HepG2 (cell line): ENCODE measurements around the gene PPM1H. TPM values are rescaled to one million over a fixed set of nuclear protein-coding genes. Genes with fewer than 3 reads are reported as not detected.

Experiments
- CBX1 ChIP-seq: IDR thresholded peaks from one replicate; pipeline ENCODE4 v1.6.1; 2016; ENCODE audit warnings: antibody characterized with exemption, low read depth
- CCAR2 ChIP-seq: fragments of 200-400 bp; formaldehyde crosslinking; optimal IDR thresholded peaks from 2 replicates; pipeline ENCODE3; 2018; ENCODE audit warnings: low read depth, mild to moderate bottlenecking, low read length, moderate library complexity
- ETV5 ChIP-seq: IDR thresholded peaks from 2 replicates; pipeline ENCODE4 v1.6.1; 2018; ENCODE audit warnings: missing biosample characterization, missing genetic modification reagents, inconsistent platforms, borderline replicate concordance
- HIVEP1 ChIP-seq: sonication (generic); formaldehyde crosslinking; IDR thresholded peaks from 2 replicates; pipeline ENCODE4 v1.4.0; 2020; ENCODE audit warnings: mild to moderate bottlenecking, missing genetic modification reagents
- HNRNPL ChIP-seq: fragments of 200-400 bp; formaldehyde crosslinking; IDR thresholded peaks from 2 replicates; pipeline ENCODE4 v1.6.1; 2017; ENCODE audit warnings: mild to moderate bottlenecking, low read depth, low read length
- MBD4 ChIP-seq: IDR thresholded peaks from 2 replicates; pipeline ENCODE4 v1.6.1; 2012; ENCODE audit warnings: low read length, inconsistent platforms, borderline replicate concordance
- POLR2AphosphoS5 ChIP-seq: IDR thresholded peaks from 2 replicates; pipeline ENCODE4 v1.6.1; 2012; ENCODE audit warnings: low read depth, low read length
- PRDM4 ChIP-seq: sonication (generic); formaldehyde crosslinking; IDR thresholded peaks from 2 replicates; pipeline ENCODE4 v1.9.0; 2021; ENCODE audit warnings: missing genetic modification reagents, borderline replicate concordance
- SPEN ChIP-seq: sonication (generic); formaldehyde crosslinking; IDR thresholded peaks from 2 replicates; pipeline ENCODE4 v1.5.1; 2020; ENCODE audit warnings: low read depth, mild to moderate bottlenecking, missing genetic modification reagents
- STAG1 ChIP-seq: sonication (generic); formaldehyde crosslinking; IDR thresholded peaks from 2 replicates; pipeline ENCODE4 v1.4.0; 2020; ENCODE audit warnings: missing genetic modification reagents
- TCF12 ChIP-seq, 2 experiments: fragments of 450-650 bp in 1 of 2; sonication (generic) in 1 of 2; formaldehyde crosslinking in 1 of 2; IDR thresholded peaks; 2 replicates each; pipeline versions ENCODE4 v1.6.1 to v1.8.0; 2017 to 2022; ENCODE audit warnings: antibody characterized with exemption in 1 of 2, mild to moderate bottlenecking in 1 of 2, missing genetic modification reagents in 1 of 2, moderate library complexity in 1 of 2
- U2AF2 ChIP-seq: fragments of 200-400 bp; formaldehyde crosslinking; IDR thresholded peaks from 2 replicates; pipeline ENCODE4 v1.6.1; 2017; ENCODE audit warnings: low read depth, mild to moderate bottlenecking, low read length
- ZFP37 ChIP-seq: sonication (generic); formaldehyde crosslinking; IDR thresholded peaks from 2 replicates; pipeline ENCODE4 v1.4.0; 2020; ENCODE audit warnings: missing genetic modification reagents, borderline replicate concordance
- ZNF530 ChIP-seq: sonication (generic); formaldehyde crosslinking; IDR thresholded peaks from 2 replicates; pipeline ENCODE4 v1.5.0; 2020; ENCODE audit warnings: low read depth, mild to moderate bottlenecking, missing genetic modification reagents
- ZNF550 ChIP-seq: sonication (generic); formaldehyde crosslinking; IDR thresholded peaks from 2 replicates; pipeline ENCODE4 v1.4.0; 2020; ENCODE audit warnings: mild to moderate bottlenecking, missing genetic modification reagents, borderline replicate concordance
- ZNF558 ChIP-seq: sonication (generic); formaldehyde crosslinking; IDR thresholded peaks from 2 replicates; pipeline ENCODE4 v1.9.0; 2022; ENCODE audit warnings: mild to moderate bottlenecking, missing genetic modification reagents, borderline replicate concordance
- ZNF619 ChIP-seq: sonication (generic); formaldehyde crosslinking; IDR thresholded peaks from 2 replicates; pipeline ENCODE4 v1.4.0; 2020; ENCODE audit warnings: mild to moderate bottlenecking, missing genetic modification reagents
- ZNF724P ChIP-seq: sonication (generic); formaldehyde crosslinking; IDR thresholded peaks from 2 replicates; pipeline ENCODE4 v1.8.0; 2022; ENCODE audit warnings: missing genetic modification reagents, borderline replicate concordance
- ZNF749 ChIP-seq: sonication (generic); formaldehyde crosslinking; IDR thresholded peaks from 2 replicates; pipeline ENCODE4 v1.8.0; 2022; ENCODE audit warnings: mild to moderate bottlenecking, missing genetic modification reagents, moderate library complexity, borderline replicate concordance
- ZSCAN9 ChIP-seq: IDR thresholded peaks from 2 replicates; pipeline ENCODE4 v1.6.1; 2016; ENCODE audit warnings: borderline replicate concordance
- polyA plus RNA-seq, 8 experiments: library from polyadenylated mRNA; depleted of rRNA in 3 of 8; stranded (reverse) in 7 of 8; unstranded in 1 of 8; fragments of >200 nt; fragmentation: Illumina TruSeq in 4 of 8; extraction: Trizol in 4 of 8; gene quantifications; 2 replicates each; pipeline versions ENCODE4 v1.2.1 to v1.2.3, GENCODE V29; 2011 to 2016; ENCODE audit warnings: low read depth in 4 of 8, missing spikeins in 1 of 8, mixed read lengths in 1 of 8; ENCODE audit not compliant: insufficient read depth in 1 of 8
- total RNA-seq, 5 experiments: library from RNA; depleted of rRNA; stranded (reverse); fragments of >200 nt; fragmentation: Illumina TruSeq; extraction: Trizol; gene quantifications; 2 replicates each; pipeline ENCODE4 v1.2.3, GENCODE V29; 2016; ENCODE audit warnings: low read depth in 1 of 5
- TF ChIP-seq, protein P1 (sequence below): fragments of 450-650 bp; IDR thresholded peaks from 2 replicates; pipeline ENCODE4 v1.6.1; 2017; ENCODE audit warnings: mild to moderate bottlenecking
- TF ChIP-seq, protein P2 (sequence below): sonication (generic); formaldehyde crosslinking; IDR thresholded peaks from 2 replicates; pipeline ENCODE4 v1.4.0; 2020; ENCODE audit warnings: missing genetic modification reagents, low read depth, mild to moderate bottlenecking, borderline replicate concordance
- TF ChIP-seq, protein P3 (sequence below): sonication (generic); formaldehyde crosslinking; IDR thresholded peaks from 2 replicates; pipeline ENCODE4 v1.4.0; 2020; ENCODE audit warnings: mild to moderate bottlenecking, missing genetic modification reagents

The PPM1H gene
- total and polyA plus RNA-seq, 2 of the 13 experiments (the other 11 are each of a cell fraction or from before 2014, with no cell fraction given): 29.1 to 38.1 TPM

- TF ChIP-seq, protein P1, sequence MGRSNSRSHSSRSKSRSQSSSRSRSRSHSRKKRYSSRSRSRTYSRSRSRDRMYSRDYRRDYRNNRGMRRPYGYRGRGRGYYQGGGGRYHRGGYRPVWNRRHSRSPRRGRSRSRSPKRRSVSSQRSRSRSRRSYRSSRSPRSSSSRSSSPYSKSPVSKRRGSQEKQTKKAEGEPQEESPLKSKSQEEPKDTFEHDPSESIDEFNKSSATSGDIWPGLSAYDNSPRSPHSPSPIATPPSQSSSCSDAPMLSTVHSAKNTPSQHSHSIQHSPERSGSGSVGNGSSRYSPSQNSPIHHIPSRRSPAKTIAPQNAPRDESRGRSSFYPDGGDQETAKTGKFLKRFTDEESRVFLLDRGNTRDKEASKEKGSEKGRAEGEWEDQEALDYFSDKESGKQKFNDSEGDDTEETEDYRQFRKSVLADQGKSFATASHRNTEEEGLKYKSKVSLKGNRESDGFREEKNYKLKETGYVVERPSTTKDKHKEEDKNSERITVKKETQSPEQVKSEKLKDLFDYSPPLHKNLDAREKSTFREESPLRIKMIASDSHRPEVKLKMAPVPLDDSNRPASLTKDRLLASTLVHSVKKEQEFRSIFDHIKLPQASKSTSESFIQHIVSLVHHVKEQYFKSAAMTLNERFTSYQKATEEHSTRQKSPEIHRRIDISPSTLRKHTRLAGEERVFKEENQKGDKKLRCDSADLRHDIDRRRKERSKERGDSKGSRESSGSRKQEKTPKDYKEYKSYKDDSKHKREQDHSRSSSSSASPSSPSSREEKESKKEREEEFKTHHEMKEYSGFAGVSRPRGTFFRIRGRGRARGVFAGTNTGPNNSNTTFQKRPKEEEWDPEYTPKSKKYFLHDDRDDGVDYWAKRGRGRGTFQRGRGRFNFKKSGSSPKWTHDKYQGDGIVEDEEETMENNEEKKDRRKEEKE: no peak
- TF ChIP-seq TCF12 (IDR thresholded peaks at IDR 0.05) (no peak), TCF12 (CRISPR knock-in tag; IDR thresholded peaks at IDR 0.05) (no peak; the same call in none of the 2 replicates), ZFP37 (CRISPR knock-in tag) (no peak; the same call in 1 of the 2 replicates), ZNF619 (peak; percentile 92; the same call in 1 of the 2 replicates), U2AF2 (no peak), ZNF724P (CRISPR knock-in tag) (no peak; the same call in 1 of the 2 replicates), STAG1 (CRISPR knock-in tag) (peak; percentile 84), ZNF749 (CRISPR knock-in tag) (0 out of 2 replicates have a peak, but pooled peaks have one; percentile 19), POLR2AphosphoS5 (peak; percentile 72), PRDM4 (CRISPR knock-in tag) (no peak), ETV5 (CRISPR knock-in tag) (peak; percentile 70; the same call in 1 of the 2 replicates), SPEN (CRISPR knock-in tag) (peak; percentile 84), HNRNPL (no peak), HIVEP1 (CRISPR knock-in tag) (peak; percentile 48; the same call in 1 of the 2 replicates), ZSCAN9 (CRISPR knock-in tag) (peak; percentile 90; the same call in 1 of the 2 replicates), CCAR2 (no peak), ZNF550 (CRISPR knock-in tag) (no peak), CBX1 (peak; percentile 97), ZNF530 (no peak), ZNF558 (no peak), MBD4 (no peak)
- TF ChIP-seq, protein P2, sequence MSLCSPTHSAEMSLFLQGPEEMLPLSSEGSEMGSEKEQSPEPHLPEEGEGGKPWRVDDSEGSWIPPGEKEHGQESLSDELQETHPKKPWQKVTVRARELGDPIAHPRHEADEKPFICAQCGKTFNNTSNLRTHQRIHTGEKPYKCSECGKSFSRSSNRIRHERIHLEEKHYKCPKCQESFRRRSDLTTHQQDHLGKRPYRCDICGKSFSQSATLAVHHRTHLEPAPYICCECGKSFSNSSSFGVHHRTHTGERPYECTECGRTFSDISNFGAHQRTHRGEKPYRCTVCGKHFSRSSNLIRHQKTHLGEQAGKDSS: peak; percentile 86; the same call in 1 of the 2 replicates
- TF ChIP-seq, protein P3, sequence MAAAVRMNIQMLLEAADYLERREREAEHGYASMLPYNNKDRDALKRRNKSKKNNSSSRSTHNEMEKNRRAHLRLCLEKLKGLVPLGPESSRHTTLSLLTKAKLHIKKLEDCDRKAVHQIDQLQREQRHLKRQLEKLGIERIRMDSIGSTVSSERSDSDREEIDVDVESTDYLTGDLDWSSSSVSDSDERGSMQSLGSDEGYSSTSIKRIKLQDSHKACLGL (CRISPR knock-in tag): peak; percentile 87
Measured at GRCh38 chr12:62934799-62935674, at the start of gene PPM1H (continued).
